GM10266 (cell line): ENCODE measurements around the gene GOLGA6C.
"Not testable (repeated sequence)": the region's sequence is repeated elsewhere in the genome, so short reads cannot be mapped to it uniquely, and the experiment has no call there.

ENCODE experiments used
- DNase-seq: peaks from one replicate; pipeline ENCODE4 v3.0.0; 2012; ENCODE audit errors: extremely low spot score
- TF ChIP-seq, protein P1 (sequence below): IDR thresholded peaks from 2 replicates; pipeline ENCODE4 v1.5.1; 2012; ENCODE audit warnings: mild to moderate bottlenecking, low read depth; ENCODE audit not compliant: control insufficient read depth, insufficient read depth; ENCODE audit errors: missing control alignments

GOLGA6C gene

DNA sequence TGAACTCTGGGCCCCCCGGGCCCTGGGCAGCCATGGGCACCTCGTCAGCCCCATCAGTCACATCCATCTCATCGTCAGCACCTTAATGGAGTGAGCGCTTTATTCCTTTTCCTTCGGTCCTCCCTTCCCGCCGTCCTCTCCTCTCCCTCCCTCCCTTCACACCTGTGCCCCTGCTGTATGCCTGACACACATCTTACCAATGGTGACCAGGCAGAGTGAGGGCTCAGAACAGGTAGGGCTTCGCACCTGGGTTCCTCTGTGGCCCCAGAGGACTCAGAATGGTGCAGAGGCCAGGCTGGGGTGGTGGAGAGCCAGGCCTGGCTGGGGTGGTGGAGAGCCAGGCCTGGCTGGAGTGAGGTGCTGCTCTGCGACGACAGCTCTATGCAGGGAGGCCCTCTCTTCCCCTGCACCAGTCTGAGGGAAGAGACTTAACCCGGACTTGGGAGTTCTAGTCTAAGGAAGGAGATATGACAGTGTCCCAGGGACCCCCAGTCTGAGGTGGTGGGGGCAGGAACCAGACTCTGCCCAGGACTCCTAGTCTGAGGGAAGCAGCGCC, 44.8 kb upstream of the GOLGA6C start:
- TF ChIP-seq, protein P1, sequence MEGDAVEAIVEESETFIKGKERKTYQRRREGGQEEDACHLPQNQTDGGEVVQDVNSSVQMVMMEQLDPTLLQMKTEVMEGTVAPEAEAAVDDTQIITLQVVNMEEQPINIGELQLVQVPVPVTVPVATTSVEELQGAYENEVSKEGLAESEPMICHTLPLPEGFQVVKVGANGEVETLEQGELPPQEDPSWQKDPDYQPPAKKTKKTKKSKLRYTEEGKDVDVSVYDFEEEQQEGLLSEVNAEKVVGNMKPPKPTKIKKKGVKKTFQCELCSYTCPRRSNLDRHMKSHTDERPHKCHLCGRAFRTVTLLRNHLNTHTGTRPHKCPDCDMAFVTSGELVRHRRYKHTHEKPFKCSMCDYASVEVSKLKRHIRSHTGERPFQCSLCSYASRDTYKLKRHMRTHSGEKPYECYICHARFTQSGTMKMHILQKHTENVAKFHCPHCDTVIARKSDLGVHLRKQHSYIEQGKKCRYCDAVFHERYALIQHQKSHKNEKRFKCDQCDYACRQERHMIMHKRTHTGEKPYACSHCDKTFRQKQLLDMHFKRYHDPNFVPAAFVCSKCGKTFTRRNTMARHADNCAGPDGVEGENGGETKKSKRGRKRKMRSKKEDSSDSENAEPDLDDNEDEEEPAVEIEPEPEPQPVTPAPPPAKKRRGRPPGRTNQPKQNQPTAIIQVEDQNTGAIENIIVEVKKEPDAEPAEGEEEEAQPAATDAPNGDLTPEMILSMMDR: no peak
- no peak for DNase-seq

DNA sequence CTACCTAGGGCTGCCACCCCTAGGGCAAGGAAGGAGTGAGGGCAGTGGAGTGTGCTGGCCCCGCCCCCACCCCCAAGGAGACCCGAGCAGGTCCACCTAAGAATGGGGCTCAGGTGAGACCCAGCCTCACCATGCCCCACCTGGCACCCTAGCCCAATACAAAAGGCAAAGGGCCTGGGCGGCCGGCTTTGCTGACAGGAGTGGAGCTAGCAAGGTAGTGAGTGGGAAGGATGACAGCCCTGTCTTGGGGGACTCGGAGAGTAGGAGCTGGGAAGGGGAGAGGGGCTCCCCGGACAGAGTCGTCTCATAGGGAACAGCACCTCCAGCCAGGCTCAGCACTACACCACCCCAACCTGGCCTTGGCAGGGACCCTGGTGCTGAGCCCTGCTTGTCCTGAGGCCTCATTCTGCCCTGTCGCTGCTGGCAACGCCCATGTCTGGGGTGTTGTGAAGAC, 44.3 kb upstream of the GOLGA6C start:
- DNase-seq: no peak
- TF ChIP-seq, protein P1: no peak

DNA sequence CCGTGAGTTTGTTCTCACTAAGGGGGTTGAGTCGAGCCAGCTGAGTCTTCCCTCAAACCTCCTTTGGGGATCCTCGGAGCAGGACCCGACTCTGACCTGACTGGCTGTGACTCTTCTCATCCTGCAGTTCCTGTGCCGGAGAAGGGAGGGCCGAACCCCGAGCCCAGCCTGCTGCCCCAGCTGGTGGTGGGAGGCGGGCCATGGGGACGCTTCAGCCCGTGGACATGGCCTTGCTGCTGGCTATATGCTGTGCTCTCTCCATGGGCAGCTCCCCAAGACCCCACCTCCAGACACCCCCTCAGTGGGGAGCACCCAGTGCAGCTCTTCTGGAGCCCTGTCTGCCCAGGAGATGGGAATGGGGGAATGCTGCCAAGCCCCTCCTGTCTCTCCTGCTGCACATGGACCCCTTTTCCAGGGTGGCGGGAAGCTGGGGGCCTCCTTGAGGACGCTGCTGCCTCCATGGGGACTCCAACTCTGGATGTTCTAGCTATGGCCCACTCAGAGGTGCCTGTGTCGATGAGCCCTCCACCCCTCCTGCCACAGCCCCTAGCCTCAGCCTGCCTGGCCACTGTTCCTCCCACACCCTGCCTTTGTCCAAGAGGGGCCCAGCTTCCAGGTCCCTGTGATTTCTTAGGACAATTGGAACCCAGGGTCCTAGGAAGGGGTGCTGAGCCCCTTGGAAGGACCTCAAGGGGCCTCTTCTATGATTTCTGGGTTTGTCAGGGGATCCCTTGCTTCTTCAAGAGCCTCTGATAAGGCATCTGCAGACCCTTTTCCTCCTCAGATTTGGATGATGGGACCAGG, 43.6 kb upstream of the GOLGA6C start:
- TF ChIP-seq, protein P1: no peak
- DNase-seq: no peak

DNA sequence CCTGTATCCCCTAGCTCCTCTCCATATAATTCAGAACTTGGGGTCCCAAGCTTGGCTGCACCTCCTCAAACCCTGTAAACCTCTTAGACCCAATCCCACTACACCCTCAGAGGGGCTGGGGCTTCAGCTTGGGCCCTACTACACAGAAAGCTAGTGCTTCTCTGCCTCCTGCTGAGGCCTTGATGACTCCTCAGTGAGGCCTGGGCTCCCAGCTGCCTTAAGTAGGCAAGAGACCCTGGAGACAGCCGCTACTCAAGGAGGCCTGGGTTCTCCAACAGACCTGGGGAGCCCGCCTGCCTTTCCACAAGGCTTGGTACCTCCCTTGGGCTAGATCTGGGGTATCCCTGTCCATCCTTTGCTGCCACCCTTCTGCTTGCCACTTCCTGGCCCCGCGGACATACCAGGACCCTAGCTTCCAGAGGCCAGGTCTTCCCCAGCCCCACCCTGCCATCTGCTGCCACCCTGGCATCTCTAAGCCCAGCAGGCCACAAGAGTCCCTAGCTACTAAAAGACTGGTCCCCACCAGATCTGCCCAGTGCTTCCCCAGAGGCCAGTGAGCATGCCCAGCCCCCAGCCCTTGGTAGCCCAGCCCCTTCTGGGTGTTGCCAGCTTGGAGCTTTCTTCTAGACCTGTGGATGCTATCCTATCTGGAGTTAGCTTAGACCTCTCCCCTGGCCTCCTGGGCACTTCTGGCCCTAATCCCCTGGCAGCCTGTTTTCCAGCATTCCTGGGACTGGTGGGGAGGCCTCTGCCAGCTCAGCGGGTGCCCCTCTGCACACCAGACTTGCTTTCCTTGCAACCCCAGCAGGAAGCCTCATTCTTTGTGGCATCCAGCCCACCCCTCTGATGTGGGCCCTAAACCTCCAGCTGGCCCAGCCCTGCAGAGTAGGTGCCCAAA, 42.8 kb upstream of the GOLGA6C start:
- DNase-seq: no peak
- TF ChIP-seq, protein P1: no peak

DNA sequence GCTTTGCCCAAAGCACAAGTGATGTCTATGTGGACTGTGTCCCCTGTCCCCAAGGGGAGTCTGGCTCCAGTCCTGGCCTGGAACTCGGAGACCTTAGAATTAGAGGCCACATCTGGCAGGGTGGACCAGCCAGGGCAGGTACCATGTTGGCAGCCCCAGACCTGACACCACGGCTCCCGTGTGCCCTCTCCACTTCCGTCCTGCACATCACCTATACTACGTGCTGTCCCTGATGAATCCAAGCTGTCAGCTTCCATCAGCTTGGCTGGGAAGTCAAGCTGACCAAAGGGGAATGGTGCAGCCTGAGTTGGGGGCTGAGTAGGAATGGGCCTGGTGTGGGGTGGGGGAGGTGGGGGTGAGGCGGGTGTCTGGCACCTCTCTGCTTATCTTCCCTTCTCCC, 41.1 kb upstream of the GOLGA6C start:
- DNase-seq: no peak
- TF ChIP-seq, protein P1: no peak

DNA sequence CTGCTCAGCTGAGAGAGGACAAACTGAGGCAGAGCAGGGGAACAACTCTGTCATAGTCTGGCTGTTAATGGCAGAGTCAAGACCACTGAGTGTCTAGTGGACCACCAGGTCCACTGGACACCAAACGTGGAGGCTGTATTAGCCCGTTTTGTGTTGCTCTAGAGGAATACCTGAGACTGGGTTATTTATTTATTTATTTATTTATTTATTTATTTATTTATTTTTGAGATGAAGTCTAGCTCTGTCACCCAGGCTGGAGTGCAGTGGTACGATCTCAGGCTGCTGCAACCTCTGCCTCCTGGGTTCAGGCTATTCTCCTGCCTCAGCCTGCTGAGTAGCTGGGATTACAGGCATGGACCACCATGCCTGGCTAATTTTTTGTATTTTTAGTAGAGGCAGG, 40.6 kb upstream of the GOLGA6C start:
- not testable (repeated sequence) for DNase-seq

DNA sequence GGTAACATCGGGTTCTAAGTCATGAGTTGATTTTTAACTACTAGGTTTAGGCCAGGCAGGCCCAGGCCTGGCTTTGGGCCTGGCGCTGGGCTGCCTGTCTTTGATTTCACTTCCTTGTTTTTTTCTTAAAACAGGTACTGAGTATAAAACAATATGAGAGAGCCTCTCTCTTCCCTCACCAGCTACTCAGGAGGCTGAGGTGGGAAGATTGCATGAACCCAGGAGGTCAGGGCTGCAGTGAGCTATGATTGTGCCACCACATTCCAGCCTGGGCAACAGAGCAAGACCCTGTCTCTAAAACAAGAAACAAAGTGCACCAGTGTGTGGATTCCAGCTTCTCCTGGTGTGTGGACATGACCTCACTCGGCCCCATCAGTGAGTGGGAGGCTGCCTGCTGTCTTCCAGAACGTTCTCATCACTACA, 38.6 kb upstream of the GOLGA6C start:
- DNase-seq: not testable (repeated sequence)

DNA sequence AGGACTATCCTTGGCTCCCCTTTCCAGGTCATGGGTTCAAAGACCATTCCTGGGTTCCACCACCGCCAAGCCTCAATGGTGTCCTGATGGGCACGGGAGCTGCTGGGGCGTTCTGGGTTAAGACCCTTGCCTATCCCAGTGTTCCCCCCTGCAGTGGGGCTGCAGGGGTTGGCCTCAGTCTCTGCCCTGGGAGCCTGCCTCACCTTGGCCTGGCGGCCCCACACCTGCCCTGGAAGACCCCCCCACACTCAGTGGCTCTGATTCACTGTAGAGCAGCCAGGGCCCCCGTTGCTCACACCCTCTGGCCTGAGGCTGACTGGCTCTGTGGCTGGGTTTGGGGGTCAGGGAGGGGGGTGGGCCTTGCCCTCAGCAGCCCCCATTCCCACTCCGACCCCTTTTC, 34.4 kb upstream of the GOLGA6C start:
- TF ChIP-seq, protein P1: no peak
- DNase-seq: no peak
